ENCODE results near the gene STAT5B.

The STAT5B gene

GRCh38 chr17:42313389-42313772 lies 37.2 kb upstream of the STAT5B start:
- Histone ChIP-seq H3K9me2 (replicated peaks; ENCODE audit: insufficient read depth, low read length) (no peaks in the 10 kb centered on the region), H2AFZ (ENCODE audit: low read length) (no peak overlapping the region), H3K9ac (ENCODE audit: low read length) (no peak overlapping the region), H3F3A (ENCODE audit: insufficient read depth, low read length) (no peaks in the 10 kb centered on the region), H3K9me3 (replicated peaks; ENCODE audit: insufficient read depth, low read length) (no peaks in the 10 kb centered on the region), H3K36me3 (replicated peaks; ENCODE audit: insufficient read depth, low read length) (no peaks in the 10 kb centered on the region), H4K20me1 (ENCODE audit: insufficient read depth, low read length) (no peaks in the 10 kb centered on the region), H3K4me2 (ENCODE audit: low read depth, low read length) (no peak overlapping the region), H3K79me2 (ENCODE audit: low read length) (no peaks in the 10 kb centered on the region), H3K27me3 (replicated peaks; ENCODE audit: insufficient read depth, low read length) (no peaks in the 10 kb centered on the region), H3K27ac (ENCODE audit: low read length) (no peak overlapping the region), H3K4me1 (ENCODE audit: low read length) (peaks cover 8% of the 10 kb centered on the region; the same call in 1 of the 2 replicates), H3K4me3 (ENCODE audit: low read length) (no peak overlapping the region)
- no peak for DNase-seq
- TF ChIP-seq EZH2phosphoT487 (IDR thresholded peaks at IDR 0.05; ENCODE audit: low read length) (no peak), EZH2 (optimal IDR thresholded peaks at IDR 0.05; ENCODE audit: low read depth, low read length) (no peak)
- TF ChIP-seq, protein P1, sequence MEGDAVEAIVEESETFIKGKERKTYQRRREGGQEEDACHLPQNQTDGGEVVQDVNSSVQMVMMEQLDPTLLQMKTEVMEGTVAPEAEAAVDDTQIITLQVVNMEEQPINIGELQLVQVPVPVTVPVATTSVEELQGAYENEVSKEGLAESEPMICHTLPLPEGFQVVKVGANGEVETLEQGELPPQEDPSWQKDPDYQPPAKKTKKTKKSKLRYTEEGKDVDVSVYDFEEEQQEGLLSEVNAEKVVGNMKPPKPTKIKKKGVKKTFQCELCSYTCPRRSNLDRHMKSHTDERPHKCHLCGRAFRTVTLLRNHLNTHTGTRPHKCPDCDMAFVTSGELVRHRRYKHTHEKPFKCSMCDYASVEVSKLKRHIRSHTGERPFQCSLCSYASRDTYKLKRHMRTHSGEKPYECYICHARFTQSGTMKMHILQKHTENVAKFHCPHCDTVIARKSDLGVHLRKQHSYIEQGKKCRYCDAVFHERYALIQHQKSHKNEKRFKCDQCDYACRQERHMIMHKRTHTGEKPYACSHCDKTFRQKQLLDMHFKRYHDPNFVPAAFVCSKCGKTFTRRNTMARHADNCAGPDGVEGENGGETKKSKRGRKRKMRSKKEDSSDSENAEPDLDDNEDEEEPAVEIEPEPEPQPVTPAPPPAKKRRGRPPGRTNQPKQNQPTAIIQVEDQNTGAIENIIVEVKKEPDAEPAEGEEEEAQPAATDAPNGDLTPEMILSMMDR (IDR thresholded peaks at IDR 0.05; ENCODE audit: low read length): no peak

GRCh38 chr17:42312285-42313130 lies 36.3 kb upstream of the STAT5B start:
- Histone ChIP-seq H3K4me1 (ENCODE audit: low read length) (peaks cover 8% of the 10 kb centered on the region; the same call in 1 of the 2 replicates), H3K79me2 (ENCODE audit: low read length) (no peaks in the 10 kb centered on the region), H2AFZ (ENCODE audit: low read length) (no peak overlapping the region), H3K9me3 (replicated peaks; ENCODE audit: insufficient read depth, low read length) (no peaks in the 10 kb centered on the region), H3K27me3 (replicated peaks; ENCODE audit: insufficient read depth, low read length) (no peaks in the 10 kb centered on the region), H3K4me3 (ENCODE audit: low read length) (no peak overlapping the region), H3F3A (ENCODE audit: insufficient read depth, low read length) (no peaks in the 10 kb centered on the region), H3K36me3 (replicated peaks; ENCODE audit: insufficient read depth, low read length) (no peaks in the 10 kb centered on the region), H4K20me1 (ENCODE audit: insufficient read depth, low read length) (no peaks in the 10 kb centered on the region), H3K4me2 (ENCODE audit: low read depth, low read length) (peak overlapping the region; percentile 34; the same call in 1 of the 2 replicates), H3K27ac (ENCODE audit: low read length) (no peak overlapping the region), H3K9ac (ENCODE audit: low read length) (no peak overlapping the region), H3K9me2 (replicated peaks; ENCODE audit: insufficient read depth, low read length) (no peaks in the 10 kb centered on the region)
- TF ChIP-seq EZH2phosphoT487 (IDR thresholded peaks at IDR 0.05; ENCODE audit: low read length) (no peak), EZH2 (optimal IDR thresholded peaks at IDR 0.05; ENCODE audit: low read depth, low read length) (no peak)
- TF ChIP-seq, protein P1 (IDR thresholded peaks at IDR 0.05; ENCODE audit: low read length): peak; percentile 50
- peak; percentile 60 for DNase-seq

DNA sequence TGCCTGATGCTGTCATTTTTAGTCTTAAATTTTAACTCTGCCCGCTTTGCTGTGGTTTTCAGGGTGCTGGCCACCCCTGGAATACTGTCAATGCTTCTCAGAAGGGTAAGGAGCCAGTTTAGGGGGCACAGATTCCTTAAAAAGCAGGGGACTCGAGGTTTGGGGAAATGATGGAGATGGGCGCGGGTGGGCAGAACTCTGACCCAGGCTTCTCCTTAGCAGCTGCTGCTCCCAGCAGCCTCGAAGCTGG lies 35.8 kb upstream of the STAT5B start:
- Histone ChIP-seq H3K27me3 (replicated peaks; ENCODE audit: insufficient read depth, low read length) (no peaks in the 10 kb centered on the region), H3F3A (ENCODE audit: insufficient read depth, low read length) (no peaks in the 10 kb centered on the region), H3K27ac (ENCODE audit: low read length) (no peak overlapping the region), H3K4me2 (ENCODE audit: low read depth, low read length) (no peak overlapping the region; the same call in 1 of the 2 replicates), H3K9ac (ENCODE audit: low read length) (no peak overlapping the region), H3K79me2 (ENCODE audit: low read length) (no peaks in the 10 kb centered on the region), H3K36me3 (replicated peaks; ENCODE audit: insufficient read depth, low read length) (no peaks in the 10 kb centered on the region), H3K4me3 (ENCODE audit: low read length) (no peak overlapping the region), H3K4me1 (ENCODE audit: low read length) (peaks cover 8% of the 10 kb centered on the region; the same call in 1 of the 2 replicates), H3K9me3 (replicated peaks; ENCODE audit: insufficient read depth, low read length) (no peaks in the 10 kb centered on the region), H2AFZ (ENCODE audit: low read length) (no peak overlapping the region), H3K9me2 (replicated peaks; ENCODE audit: insufficient read depth, low read length) (no peaks in the 10 kb centered on the region), H4K20me1 (ENCODE audit: insufficient read depth, low read length) (no peaks in the 10 kb centered on the region)
- no peak for DNase-seq
- TF ChIP-seq EZH2phosphoT487 (IDR thresholded peaks at IDR 0.05; ENCODE audit: low read length): no peak
- TF ChIP-seq, protein P1 (IDR thresholded peaks at IDR 0.05; ENCODE audit: low read length): no peak
- no peak for TF ChIP-seq EZH2 (optimal IDR thresholded peaks at IDR 0.05; ENCODE audit: low read depth, low read length)

Measured in MM.1S (cell line).